GM19397 (cell line): Measurements from ENCODE around the gene DCBLD2.
"Not testable (repeated sequence)": the region's sequence is repeated elsewhere in the genome, so short reads cannot be mapped to it uniquely, and the experiment has no call there.

Experiments
- ATAC-seq: cut with Tn5 transposase; IDR thresholded peaks from one replicate; pipeline ENCODE4 v1.9.1; 2021; ENCODE audit warnings: mild to moderate bottlenecking, moderate library complexity; ENCODE audit not compliant: unreplicated experiment

DCBLD2 gene

DNA sequence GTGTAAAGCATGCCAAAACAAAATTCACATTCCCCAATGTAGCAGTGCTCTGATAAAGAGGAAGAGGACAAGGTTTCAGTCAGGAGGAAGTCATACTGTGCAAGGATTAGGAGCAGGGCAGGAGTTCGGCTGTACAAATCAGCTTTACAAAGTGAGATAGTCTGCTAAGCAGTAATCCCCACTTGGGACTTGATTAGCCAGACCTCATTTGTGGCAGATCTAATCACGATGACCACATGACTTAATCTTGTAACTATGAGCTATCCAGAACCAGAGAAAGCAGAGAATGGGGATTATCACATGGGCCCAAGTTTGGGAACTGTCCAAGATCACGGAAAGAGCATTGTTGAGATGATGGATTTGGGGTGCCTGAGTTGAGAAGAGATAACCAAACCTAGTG, 7.8 kb downstream of the DCBLD2 start:
- ATAC-seq = no peak

DNA sequence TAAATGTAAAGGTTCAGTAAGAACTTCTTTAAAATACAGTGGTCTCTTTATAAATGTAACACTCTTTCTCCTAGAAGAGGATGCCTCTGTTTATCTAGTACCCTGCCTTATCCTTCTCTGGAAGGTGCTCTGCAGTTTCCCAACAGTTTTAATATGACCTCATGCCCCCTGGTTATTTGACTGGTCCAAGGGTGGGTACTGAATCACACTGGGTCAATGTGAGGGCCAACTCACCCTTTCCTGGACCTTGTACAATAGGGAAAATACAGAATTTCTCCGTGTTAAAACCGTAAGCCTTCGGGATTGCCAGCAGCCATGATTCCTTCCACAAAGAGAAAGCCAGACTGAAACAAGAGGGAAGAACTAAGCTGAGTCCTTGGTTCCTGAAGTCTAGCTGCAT, 9.2 kb downstream of the DCBLD2 start:
- no peak for ATAC-seq

DNA sequence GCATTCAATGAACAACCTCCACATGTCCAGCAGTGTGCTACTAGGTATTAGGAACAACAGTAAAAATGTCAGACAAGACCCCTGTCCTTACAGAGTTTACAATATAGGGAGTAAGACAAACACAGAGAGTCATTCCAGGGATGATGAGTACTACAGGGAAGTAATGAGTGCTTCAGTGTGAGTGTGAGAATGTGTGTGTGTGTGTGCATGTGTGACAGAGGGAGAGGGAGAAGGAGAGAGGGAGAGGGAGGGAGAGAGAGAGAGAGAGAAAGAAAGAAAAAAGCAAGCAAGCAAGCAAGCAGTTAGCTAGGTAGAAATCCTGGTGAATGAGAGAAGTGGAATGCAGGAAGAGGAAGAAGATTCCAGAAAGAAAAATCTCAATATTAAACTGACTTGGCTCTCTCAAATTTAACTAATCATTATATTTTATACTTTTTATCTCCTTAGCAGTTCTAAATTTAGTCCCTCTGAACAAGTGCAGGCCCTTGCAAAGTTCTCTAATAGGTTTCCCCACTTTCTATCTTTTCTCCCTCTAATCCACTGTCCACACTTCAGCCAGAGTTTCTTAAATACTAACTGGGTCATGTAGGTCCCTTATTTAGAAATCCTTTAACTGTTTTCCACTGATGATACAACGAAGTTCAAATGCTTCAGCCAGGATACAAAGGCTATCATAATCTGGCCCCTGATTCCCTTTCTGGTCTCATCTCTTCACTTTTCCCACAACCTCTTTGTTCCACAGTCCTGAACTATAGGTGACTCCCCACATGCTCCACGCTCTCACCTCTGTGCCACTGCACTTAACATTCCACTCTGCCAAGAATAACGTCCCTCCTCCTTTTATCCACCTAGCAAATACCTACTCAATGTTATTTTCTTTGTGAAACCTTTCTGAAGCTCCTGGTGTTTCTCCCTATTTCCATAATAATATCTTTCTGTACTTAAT, 10.3 kb downstream of the DCBLD2 start:
- no peak for ATAC-seq

DNA sequence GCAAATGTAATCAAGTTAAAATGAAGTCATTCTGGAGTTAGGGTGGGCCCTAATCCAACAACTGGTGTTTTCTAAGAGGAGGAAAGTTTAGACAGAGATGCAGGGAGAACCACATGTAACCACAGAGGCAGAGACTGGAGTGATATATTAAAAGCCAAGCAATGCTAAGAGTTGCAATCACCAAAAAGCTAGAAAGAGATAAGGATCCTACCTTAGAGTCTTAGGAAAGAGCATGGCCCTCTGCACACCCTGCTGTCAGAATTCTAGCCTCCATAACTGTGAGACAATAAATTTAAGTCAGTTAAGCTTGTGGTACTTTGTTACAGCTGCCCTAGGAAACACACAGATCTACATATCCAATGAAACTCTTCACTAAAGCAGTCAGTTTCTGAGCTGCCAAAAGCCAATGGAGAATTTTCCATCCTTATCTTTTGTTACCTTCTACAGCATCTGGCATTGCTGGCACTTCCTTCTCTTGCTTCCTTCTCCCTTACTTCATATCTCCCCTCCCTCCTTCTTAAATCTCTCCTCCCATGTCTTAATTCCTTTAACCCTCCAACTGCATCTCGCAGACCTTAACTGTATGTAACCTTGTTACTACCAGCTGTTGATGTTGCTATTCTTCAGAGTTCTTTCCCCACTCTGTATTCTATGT, 11.2 kb downstream of the DCBLD2 start:
- ATAC-seq = no peak

DNA sequence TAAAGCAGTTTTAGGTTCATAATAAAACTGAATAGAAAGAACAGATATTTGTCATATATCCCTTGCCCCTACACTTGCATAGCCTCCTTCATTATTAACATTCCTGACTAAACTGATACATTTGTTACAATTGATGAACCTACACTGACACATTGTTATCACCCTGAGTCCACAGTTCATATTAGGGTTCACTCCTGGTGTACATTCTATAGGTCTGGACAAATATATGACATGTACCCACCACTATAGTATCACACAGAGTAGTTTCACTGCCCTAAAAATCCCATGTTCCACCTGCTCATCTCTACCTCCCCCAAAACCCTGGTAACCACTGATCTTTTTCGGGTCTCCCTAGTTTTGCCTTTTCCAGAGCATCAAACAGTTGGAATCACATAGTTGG, 13.8 kb downstream of the DCBLD2 start:
- no peak for ATAC-seq

DNA sequence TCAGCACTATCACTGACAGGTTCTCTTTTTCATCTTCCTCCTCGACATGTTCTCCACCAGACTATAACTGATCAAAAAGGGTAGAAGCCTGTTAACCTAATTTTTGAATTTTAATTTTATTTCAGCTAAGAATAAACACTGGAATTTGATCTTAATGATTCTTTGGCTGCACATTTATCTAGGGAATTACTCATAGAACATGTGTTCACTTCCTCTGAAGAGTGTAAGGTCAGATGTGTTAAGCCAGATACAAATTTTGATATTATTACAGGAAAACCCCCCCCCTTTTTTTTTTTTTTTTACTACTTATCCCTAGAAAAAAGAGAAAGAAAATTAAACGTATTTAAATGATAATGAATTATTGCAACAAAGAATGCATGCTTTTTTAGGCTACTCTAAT, 15.0 kb downstream of the DCBLD2 start:
- no peak for ATAC-seq

DNA sequence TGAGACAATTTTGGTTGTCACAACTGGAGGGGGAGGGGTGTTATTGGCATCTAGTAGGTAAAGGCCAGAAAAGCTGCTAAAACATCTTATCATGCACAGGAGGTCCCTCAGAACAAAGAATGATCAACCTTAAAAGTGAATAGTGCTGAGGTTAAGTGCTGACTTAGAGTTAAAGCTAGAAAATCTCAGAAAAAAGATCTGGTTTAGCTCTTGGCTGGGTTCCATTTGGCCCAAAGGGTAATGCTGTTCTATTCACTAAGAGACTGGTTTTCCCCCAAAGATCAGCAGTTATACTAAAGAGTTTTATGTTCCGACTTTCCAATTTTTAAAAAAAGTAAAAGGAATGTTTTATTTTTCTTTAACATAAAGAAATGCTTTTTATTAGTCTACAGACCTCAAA, 15.6 kb downstream of the DCBLD2 start:
- ATAC-seq = no peak

DNA sequence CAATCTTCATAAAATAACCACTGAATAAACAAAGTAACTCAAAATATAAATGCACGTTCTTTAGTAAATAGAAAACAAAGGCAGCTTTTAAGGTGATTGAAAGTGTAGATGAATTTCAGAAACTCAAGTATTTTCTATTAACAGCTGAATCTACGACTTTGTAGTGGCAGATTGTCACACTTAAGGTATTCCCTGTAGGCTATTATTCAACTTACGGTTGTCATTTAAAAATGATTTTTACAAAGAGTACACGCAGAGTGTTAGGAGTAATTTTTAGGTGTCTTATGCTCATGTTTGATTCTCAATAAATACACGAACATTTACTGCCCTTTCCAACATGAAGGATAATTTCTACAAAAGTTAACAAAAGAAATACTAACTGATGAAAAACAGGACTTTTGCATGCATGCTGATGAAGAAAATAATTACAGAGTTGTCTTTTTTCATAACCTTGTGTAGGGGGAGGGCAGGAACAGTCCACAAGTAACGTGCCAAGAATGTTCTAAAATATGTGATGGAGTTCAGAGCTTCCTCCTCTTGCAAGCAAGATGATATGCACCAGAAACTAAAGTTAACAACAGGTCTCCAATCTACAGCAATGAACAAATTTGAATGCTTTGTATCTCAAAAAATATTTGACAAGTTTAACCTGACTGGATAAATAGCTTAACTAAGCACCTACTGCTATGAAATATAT, 16.7 kb downstream of the DCBLD2 start:
- no peak for ATAC-seq

DNA sequence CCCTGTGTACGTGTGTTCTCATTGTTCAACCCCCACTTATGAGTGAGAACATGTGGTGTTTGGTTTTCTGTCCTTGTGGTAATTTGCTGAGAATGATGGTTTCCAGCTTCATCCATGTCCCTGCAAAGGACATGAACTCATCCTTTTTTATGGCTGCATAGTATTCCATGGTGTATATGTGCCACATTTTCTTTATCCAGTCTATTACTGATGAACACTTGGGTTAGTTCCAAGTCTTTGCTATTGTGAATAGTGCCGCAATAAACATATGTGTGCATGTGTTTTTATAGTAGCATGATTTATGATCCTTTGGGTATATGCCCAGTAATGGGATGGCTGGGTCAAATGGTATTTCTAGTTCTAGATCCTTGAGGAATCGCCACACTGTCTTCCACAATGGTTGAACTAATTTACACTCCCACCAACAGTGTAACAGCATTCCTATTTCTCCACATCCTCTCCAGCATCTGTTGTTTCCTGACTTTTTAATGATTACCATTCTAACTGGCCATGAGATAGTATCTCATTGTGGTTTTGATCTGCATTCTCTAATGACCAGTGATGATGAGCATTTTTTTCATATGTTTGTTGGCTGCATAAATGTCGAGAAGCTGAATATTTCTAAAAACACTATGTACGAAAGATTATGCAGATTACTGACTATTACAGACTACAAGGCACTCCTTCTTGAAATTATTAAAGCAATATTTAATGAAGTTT, 18.7 kb downstream of the DCBLD2 start:
- ATAC-seq = not testable (repeated sequence)

DNA sequence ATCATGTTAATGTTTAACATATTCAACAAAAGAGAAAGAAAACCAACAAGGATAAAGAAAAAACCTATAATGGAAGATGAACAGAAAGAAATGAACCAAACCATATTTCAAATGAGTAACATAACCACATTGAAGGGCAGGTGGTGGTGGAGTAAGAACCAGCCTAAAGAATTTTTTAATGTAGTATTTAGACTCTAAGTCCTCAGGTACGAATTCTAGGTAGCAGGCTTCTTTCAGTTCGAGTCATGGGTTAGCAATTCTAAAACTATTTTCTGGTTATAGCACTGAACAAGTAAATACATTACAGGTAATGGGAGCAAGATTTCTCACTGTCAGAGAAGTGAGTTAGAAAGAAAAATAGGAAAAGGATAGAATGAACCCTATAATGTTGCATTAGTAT, 24.4 kb downstream of the DCBLD2 start:
- no peak for ATAC-seq

DNA sequence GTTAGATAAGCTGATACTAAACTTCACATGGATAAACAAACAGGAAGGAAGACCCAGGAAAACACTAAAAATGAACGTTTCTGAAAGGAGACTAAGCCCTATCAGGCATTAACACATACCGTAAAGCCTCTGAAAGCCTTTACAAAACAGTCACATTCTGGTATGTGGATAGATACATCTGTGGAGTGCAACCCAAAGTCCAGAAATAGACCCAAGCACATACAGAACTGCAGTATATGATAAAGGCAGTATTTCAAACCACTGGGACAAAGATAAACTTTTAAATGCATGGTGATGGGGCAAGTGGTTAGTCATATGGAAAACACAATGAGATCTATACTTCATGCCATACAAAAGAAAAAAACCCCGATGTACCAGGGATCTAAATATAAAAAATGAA, 26.0 kb downstream of the DCBLD2 start:
- ATAC-seq = no peak

DNA sequence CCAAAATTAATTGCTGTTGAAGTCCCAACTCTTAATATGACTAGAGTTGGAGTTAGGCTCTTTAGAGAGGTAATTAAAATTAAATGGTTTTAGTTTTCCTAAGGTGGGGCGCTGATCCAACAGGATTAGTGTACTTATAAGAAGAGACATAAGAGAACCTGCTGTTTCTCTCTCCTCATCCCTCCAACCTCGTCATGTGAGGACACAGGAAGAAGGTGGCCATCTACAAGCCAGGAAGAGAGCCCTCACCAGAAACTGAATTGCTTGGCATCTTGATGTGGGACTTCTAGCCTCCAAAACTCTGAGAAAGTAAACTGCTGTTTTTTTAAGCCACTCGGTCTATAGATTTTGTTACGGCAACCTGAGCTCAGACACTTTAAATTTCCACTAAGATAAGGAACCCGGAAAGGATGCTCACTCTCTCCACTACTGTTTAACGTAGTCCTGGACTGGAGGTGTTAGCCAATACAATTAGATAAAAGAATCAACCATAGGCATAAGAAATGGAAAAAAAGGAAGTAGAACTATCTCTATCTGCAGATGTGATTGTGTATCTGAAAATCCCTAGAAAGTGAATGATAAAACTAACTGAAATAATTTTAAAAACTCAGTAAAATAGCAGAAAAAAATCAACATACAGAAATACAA, 26.8 kb downstream of the DCBLD2 start:
- no peak for ATAC-seq

DNA sequence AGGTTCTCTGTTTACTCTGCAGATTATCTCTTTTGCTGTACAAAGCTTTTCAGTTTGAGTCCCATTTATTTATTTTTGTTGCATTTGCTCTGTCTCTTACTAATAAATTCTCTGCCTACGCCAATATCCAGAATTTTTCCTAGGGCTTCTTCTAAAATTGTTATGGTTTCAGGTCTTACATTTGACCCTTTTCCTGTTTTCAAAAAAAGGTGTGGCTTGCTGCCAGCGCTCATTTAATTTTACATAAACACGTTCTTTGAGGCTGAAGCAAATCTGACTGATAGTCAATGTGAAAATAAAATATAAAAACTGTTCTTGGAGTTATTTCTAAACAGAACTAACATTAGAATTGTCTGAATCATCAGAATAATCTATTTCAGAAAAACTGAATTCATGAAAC, 32.1 kb downstream of the DCBLD2 start:
- ATAC-seq = no peak

DNA sequence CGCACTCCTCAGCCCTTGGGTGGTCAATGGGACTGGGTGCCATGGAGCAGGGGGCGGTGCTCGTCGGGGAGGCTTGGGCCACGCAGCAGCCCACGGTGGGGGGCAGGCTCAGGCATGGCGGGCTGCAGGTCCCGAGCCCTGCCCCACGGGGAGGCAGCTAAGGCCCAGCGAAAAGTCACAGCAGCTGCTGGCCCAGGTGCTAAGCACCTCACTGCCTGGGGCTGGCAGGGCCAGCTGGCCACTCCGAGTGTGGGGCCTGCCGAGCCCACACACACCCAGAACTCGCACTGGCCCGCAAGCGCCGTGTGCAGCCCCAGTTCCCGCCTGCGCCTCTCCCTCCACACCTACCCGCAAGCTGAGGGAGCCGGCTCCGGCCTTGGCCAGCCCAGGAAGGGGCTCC, 43.5 kb downstream of the DCBLD2 start:
- ATAC-seq = not testable (repeated sequence)

DNA sequence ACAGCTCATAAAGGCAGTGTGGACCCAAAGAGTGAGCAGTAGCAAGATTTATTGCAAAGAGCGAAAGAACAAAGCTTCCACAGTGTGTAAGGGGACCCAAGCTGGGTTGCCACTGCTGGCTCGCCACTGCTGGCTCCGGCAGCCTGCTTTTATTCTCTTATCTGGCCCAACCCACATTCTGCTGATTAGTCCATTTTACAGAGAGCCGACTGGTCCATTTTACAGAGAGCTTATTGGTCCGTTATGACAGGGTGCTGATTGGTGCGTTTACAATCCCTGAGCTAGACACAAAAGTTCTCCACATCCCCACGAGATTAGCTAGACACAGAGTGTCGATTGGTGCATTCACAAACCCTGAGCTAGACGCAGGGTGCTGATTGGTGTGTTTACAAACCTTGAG, 44.2 kb downstream of the DCBLD2 start:
- ATAC-seq = not testable (repeated sequence)

DNA sequence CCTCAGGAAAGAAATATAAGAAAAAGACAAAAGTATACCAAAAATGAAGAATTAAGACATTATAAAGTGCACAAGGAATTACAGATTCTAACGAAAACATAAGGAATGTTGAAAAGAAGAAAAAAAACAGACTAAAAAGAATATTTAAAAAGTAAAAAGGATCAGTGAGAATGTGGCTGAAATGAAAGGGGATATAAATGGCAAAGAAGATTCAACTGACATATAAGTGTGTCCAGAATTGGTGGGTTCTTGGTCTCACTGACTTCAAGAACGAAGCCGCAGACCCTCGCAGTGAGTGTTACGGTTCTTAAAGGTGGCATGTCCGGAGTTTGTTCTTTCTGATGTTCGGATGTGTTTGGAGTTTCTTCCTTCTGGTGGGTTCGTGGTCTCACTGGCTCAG, 44.8 kb downstream of the DCBLD2 start:
- ATAC-seq = no peak

DNA sequence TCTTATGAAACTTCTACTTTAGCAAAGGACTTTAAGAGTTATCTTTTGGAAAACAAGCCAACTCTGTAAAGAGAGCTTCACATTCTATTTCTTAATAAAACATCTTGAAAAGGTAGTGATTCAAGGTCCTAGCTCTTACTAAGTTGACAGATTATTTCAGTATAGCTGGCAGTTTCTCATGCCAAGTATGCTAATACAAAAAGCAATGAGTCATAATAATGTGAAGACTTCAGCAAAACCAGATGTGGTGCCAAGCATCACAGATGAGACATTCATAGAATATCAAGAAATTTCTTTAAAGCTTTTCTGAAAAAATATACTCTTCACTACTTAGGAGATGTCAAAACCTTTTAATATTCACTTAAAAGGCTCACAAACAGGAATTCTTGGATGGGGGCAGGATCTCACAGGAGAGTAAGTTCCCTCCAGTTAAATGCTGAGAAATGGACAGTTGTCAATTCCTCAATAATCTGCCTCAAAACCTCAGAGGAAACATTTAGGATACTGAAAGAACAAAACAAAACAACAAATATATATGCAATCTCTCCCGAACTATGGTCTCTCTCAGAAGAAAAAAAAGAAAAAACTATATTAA, 45.6 kb downstream of the DCBLD2 start:
- no peak for ATAC-seq

DNA sequence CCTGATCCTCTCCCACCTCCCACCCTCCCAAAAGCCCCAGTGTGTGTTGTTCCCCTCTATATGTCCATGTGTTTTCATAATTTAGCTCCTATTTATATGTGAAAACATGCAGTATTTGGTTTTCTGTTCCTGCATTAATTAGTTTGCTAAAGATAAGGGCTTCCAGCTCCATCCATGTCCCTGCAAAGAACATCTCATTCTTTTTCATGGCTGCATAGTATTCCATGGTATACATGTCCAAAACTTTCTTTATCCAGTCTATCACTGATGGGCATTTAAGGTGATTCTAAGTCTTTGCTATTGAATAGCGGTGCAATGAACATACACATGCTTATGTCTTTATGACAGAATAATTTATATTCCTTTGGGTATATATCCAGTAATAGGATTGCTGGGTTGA, 53.4 kb downstream of the DCBLD2 start:
- no peak for ATAC-seq

DNA sequence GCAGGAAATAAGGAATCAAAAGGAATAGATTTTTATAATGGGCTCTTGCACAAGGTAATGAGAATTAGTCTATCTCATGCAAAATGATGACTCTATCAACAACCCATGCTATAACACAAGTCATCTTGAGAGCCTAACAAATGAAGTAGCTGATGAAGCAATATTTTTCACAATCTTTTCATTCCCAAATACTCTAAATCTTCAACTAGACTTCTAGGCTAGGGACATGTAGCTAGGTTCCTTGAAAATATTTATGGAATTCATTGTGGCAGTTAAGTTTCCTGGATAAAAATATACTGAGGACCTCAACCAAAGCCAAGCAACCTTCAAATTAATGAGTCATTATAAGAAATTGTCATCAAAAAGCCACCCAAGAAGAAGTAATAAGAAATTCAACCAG, 55.4 kb downstream of the DCBLD2 start:
- no peak for ATAC-seq

DNA sequence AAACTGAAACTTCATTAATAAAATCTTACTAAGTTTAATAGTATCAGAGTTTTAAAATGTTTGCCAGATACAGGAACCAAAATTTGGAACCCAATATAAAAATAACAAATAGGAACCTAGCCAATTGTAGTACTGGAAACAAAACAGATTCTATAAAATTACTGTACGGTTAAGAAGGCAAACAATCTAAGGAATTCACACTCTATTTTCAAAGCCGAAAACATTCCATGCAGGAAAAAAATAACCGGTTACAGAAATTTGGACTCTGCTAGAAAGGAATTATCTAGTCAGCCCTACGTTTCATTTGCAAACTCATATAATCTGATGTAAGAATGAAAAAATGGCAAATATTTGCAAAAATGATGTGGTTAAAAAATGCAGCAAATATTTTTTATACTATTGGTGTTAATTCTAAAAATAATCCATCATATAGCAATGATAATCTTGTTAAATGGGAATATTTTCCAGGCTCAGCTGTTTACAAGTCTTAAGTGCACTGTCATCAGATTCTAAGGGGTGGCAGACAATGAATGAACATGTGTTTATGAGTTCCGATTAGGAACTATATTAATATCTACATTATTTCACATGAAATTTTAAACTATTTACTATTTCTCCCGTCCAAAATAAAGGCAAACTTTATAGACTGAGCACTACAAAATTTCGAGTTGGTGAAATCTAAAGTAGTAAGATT, 58.1 kb downstream of the DCBLD2 start:
- ATAC-seq = no peak
